Right lobe of liver (tissue), 6 donors: ENCODE data around the gene FBXO2. TPM values are rescaled to one million over a fixed set of nuclear protein-coding genes. Genes with fewer than 3 reads are reported as not detected.

Source experiments
- ATAC-seq, 4 donors: fragments of 200-7000 bp; cut with Tn5 transposase; one replicate each; pipeline ENCODE4 v1.9.1; 2020; ENCODE audit warnings: mild to moderate bottlenecking in 4 of 4, moderate library complexity in 4 of 4
- DNase-seq, 3 donors: peaks; one replicate each; pipeline ENCODE4 v3.0.0-alpha.2; 2020
- H3K27ac ChIP-seq, 3 donors: fragments of 200-600 bp; one replicate each; pipeline ENCODE4 v1.8.0; 2022
- H3K27me3 ChIP-seq, 2 donors: fragments of 200-600 bp; one replicate each; pipeline ENCODE4 v1.8.0; 2022
- H3K36me3 ChIP-seq, 4 donors: fragments of 200-600 bp; sonication (generic) in 1 of 4; one replicate each; pipeline versions ENCODE4 v1.5.1 to v1.8.0; 2017 to 2022; ENCODE audit warnings: control low read depth in 1 of 4
- H3K4me1 ChIP-seq, 4 donors: fragments of 200-600 bp; sonication (generic) in 1 of 4; one replicate each; pipeline versions ENCODE4 v1.5.1 to v1.8.0; 2017 to 2022; ENCODE audit warnings: control low read depth in 1 of 4
- H3K4me3 ChIP-seq, 3 donors: fragments of 200-600 bp; one replicate each; pipeline ENCODE4 v1.8.0; 2022
- H3K9me3 ChIP-seq, 4 donors: fragments of 200-600 bp; sonication (generic) in 1 of 4; one replicate each; pipeline versions ENCODE4 v1.5.1 to v1.8.0; 2017 to 2022; ENCODE audit warnings: control low read depth in 1 of 4
- POLR2A ChIP-seq: fragments of 450-650 bp; IDR thresholded peaks from one replicate; pipeline ENCODE4 v1.6.1; 2017; ENCODE audit warnings: antibody characterized with exemption, mild to moderate bottlenecking
- WGBS: methylation state at CpG from one replicate; pipeline ENCODE4 v1.1.6; 2018; ENCODE audit warnings: low coverage, low lambda C conversion rate; ENCODE audit not compliant: insufficient coverage; ENCODE audit errors: missing lambda C conversion rate; 5-methylcytosine and 5-hydroxymethylcytosine counted together
- intact Hi-C, 2 donors: fragments of 100-400 bp; cut with DNase I; formaldehyde crosslinking; loops; one replicate each; pipeline versions ENCODE4 v1.11.2 to v1.14.1; 2022
- total RNA-seq, 6 experiments: library from RNA; depleted of rRNA in 2 of 6; stranded (reverse); fragments of >200 nt in 2 of 6; fragmentation: NEBNext Ultra II Directional in 3 of 6; extraction: Animal tissue kit (Norgen Biotek cat#: 25700) in 3 of 6; gene quantifications; one replicate each; pipeline versions ENCODE4 v1.1.0 to v1.2.4, GENCODE V29; 2016 to 2023
- TF ChIP-seq, protein P1 (sequence below), 4 donors: fragments of 200-600 bp in 3 of 4; fragments of 450-650 bp in 1 of 4; IDR thresholded peaks; one replicate each; pipeline versions ENCODE4 v1.5.1 to v1.8.0; 2016 to 2022; ENCODE audit warnings: antibody characterized with exemption in 4 of 4, mild to moderate bottlenecking in 2 of 4
- donor health status: DM: no; HTN: yes; CAD: no.
- donor health status: DM: no; HTN: no; CAD: no.
- donor health status: DM: no; HTN: no; CAD: no.
- donor health status: DM: no; HTN: yes; CAD: no.
- donor health status: DM: no; HTN: yes; CAD: no.

FBXO2 gene
- total RNA-seq, 6 experiments from 2014 or later, result 6.6 to 23.7 (median 16.0) TPM

- intact Hi-C loops, result no loop called here
- H3K4me3 ChIP-seq, result no peak overlapping the region
- H3K4me1 ChIP-seq, result no peaks in the 10 kb centered on the region
- H3K27me3 ChIP-seq, result no peaks in the 10 kb centered on the region
- no peaks in the 10 kb centered on the region for H3K36me3 ChIP-seq
- H3K9me3 ChIP-seq, result no peaks in the 10 kb centered on the region
- H3K27ac ChIP-seq, result no peak overlapping the region
- WGBS, result 88% methylated on average over 4 of the region's 4 CpGs
- DNase-seq (no peak), ATAC-seq (no peak)
- no peak for TF ChIP-seq POLR2A
- TF ChIP-seq, protein P1, sequence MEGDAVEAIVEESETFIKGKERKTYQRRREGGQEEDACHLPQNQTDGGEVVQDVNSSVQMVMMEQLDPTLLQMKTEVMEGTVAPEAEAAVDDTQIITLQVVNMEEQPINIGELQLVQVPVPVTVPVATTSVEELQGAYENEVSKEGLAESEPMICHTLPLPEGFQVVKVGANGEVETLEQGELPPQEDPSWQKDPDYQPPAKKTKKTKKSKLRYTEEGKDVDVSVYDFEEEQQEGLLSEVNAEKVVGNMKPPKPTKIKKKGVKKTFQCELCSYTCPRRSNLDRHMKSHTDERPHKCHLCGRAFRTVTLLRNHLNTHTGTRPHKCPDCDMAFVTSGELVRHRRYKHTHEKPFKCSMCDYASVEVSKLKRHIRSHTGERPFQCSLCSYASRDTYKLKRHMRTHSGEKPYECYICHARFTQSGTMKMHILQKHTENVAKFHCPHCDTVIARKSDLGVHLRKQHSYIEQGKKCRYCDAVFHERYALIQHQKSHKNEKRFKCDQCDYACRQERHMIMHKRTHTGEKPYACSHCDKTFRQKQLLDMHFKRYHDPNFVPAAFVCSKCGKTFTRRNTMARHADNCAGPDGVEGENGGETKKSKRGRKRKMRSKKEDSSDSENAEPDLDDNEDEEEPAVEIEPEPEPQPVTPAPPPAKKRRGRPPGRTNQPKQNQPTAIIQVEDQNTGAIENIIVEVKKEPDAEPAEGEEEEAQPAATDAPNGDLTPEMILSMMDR (IDR thresholded peaks at IDR 0.05), result no peak
These were observed 14.9 kb downstream of the FBXO2 start for GRCh38 chr1:11639372-11639771.

- H3K27me3 ChIP-seq, result no peaks in the 10 kb centered on the region
- no peaks in the 10 kb centered on the region for H3K4me1 ChIP-seq
- no peak overlapping the region for H3K4me3 ChIP-seq
- TF ChIP-seq POLR2A, result no peak
- TF ChIP-seq, protein P1 (IDR thresholded peaks at IDR 0.05), result no peak
- no peaks in the 10 kb centered on the region for H3K9me3 ChIP-seq
- no peaks in the 10 kb centered on the region for H3K36me3 ChIP-seq
- ATAC-seq (no peak), DNase-seq (no peak)
- H3K27ac ChIP-seq, result no peak overlapping the region
- intact Hi-C loops, result no loop called here
- 10% methylated on average over 2 of the region's 5 CpGs for WGBS
These were observed 16.1 kb downstream of the FBXO2 start for GRCh38 chr1:11638121-11638520.

- intact Hi-C loops, result no loop called here
- ATAC-seq (no peak), DNase-seq (no peak)
- 46% methylated on average over 4 of the region's 11 CpGs for whole genome bisulfite sequencing
- Histone ChIP-seq H3K4me3 (no peak overlapping the region), H3K27me3 (no peaks in the 10 kb centered on the region), H3K27ac (no peak overlapping the region), H3K9me3 (no peaks in the 10 kb centered on the region), H3K4me1 (no peaks in the 10 kb centered on the region), H3K36me3 (no peaks in the 10 kb centered on the region)
- no peak for TF ChIP-seq POLR2A
- TF ChIP-seq, protein P1 (IDR thresholded peaks at IDR 0.05), result no peak
These were observed 19.6 kb downstream of the FBXO2 start for GRCh38 chr1:11634365-11635192.

- Histone ChIP-seq H3K27me3 (no peaks in the 10 kb centered on the region), H3K4me1 (no peaks in the 10 kb centered on the region), H3K9me3 (no peaks in the 10 kb centered on the region), H3K4me3 (no peak overlapping the region), H3K27ac (no peak overlapping the region), H3K36me3 (no peaks in the 10 kb centered on the region)
- ATAC-seq (no peak), DNase-seq (no peak)
- TF ChIP-seq, protein P1 (IDR thresholded peaks at IDR 0.05), result no peak
- no peak for TF ChIP-seq POLR2A
- intact Hi-C loops, result no loop called here
- 46% methylated on average over 7 of the region's 15 CpGs for WGBS
These were observed 24.8 kb downstream of the FBXO2 start for GRCh38 chr1:11629184-11630016.
